Measurements from ENCODE around the gene PDZD7.
A peak's percentile ranks its signal among the peaks of the same experiment; 100 is the strongest.

The PDZD7 gene

DNA sequence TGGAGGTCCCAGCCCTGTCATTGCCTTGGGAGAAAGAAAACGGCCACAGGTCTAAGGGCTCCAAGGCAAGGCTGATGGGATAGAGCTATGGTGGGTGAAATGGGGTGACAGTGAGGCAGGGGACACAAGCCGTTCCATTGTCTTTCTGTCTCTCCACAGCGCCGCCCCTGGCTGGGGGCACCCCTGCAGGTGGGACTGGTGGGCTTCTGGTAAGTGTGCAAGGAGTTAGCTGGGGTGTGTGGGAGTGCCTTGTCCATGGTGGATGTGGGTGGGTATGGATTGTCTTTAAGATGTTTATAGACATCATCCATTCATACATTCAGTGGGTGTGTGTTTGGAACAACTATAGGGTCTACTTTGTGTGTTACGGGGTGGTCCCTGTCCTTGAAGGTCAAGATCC, 7.6 kb upstream of the PDZD7 start:
- Histone ChIP-seq H3K4me1 (ENCODE audit: control insufficient read depth, insufficient read depth, low read length) (peaks cover 3% of the 10 kb centered on the region; the same call in 1 of the 2 replicates), H3K9me3 (ENCODE audit: control insufficient read depth, insufficient read depth, low read depth, low read length) (no peaks in the 10 kb centered on the region), H3K4me3 (ENCODE audit: low read depth, low read length) (no peak overlapping the region), H3K36me3 (ENCODE audit: control insufficient read depth in 2 of 2, insufficient read depth in 1 of 2, low read length in 2 of 2) (peaks cover 0 to 19% of the 10 kb centered on the region in 2 experiments; a peak in 1 of 3 replicates), H3K27ac (ENCODE audit: extremely low read depth, low read depth, low read length) (no peak overlapping the region)
- TF ChIP-seq ZFHX2 (tag by site-specific recombination; conservative IDR thresholded peaks at IDR 0.05), result peak; percentile 59
- TF ChIP-seq ZNF140 (tag by site-specific recombination; IDR thresholded peaks at IDR 0.05), result no peak
- TF ChIP-seq, protein P1, sequence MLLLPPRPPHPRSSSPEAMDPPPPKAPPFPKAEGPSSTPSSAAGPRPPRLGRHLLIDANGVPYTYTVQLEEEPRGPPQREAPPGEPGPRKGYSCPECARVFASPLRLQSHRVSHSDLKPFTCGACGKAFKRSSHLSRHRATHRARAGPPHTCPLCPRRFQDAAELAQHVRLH (tag by site-specific recombination; IDR thresholded peaks at IDR 0.05), result no peak
- TF ChIP-seq, protein P2, sequence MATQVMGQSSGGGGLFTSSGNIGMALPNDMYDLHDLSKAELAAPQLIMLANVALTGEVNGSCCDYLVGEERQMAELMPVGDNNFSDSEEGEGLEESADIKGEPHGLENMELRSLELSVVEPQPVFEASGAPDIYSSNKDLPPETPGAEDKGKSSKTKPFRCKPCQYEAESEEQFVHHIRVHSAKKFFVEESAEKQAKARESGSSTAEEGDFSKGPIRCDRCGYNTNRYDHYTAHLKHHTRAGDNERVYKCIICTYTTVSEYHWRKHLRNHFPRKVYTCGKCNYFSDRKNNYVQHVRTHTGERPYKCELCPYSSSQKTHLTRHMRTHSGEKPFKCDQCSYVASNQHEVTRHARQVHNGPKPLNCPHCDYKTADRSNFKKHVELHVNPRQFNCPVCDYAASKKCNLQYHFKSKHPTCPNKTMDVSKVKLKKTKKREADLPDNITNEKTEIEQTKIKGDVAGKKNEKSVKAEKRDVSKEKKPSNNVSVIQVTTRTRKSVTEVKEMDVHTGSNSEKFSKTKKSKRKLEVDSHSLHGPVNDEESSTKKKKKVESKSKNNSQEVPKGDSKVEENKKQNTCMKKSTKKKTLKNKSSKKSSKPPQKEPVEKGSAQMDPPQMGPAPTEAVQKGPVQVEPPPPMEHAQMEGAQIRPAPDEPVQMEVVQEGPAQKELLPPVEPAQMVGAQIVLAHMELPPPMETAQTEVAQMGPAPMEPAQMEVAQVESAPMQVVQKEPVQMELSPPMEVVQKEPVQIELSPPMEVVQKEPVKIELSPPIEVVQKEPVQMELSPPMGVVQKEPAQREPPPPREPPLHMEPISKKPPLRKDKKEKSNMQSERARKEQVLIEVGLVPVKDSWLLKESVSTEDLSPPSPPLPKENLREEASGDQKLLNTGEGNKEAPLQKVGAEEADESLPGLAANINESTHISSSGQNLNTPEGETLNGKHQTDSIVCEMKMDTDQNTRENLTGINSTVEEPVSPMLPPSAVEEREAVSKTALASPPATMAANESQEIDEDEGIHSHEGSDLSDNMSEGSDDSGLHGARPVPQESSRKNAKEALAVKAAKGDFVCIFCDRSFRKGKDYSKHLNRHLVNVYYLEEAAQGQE (tag by site-specific recombination; IDR thresholded peaks at IDR 0.05), result 0 out of 2 replicates have a peak, but pooled peaks have one; percentile 34
- TF ChIP-seq EGR2 (tag by site-specific recombination; IDR thresholded peaks at IDR 0.05; ENCODE audit: low read depth), result peak; percentile 75
- CTCF ChIA-PET, result interaction anchor here (0.5 to 10.1 kb wide), 12 partner anchors 8 to 429 kb away, joined by 3 to 112 read pairs (median 10); partner anchors contain the start of genes KAZALD1, PDZD7 and SFXN3
- POLR2A ChIA-PET, result no interaction called here

DNA sequence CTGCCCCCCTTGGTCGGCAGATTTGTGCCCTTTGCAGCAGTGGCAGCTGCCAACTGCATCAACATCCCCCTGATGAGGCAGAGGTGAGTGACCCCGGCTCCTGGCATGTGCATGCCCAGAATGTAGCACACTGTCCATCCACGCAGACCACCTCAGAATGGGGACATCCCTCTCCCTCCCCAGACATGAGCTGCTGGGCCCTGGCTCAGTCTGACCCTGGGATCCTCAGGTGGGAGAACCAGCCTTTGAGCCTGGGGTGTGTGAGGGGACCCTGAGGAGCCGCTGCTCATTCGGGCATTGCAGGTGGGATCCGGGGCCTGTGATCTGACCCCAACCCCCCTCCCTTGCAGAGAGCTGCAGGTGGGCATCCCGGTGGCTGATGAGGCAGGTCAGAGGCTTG, 5.8 kb upstream of the PDZD7 start:
- Histone ChIP-seq H3K27ac (ENCODE audit: extremely low read depth, low read depth, low read length) (no peak overlapping the region), H3K4me1 (ENCODE audit: control insufficient read depth, insufficient read depth, low read length) (peaks cover 15% of the 10 kb centered on the region), H3K9me3 (ENCODE audit: control insufficient read depth, insufficient read depth, low read depth, low read length) (no peaks in the 10 kb centered on the region), H3K36me3 (ENCODE audit: control insufficient read depth in 2 of 2, insufficient read depth in 1 of 2, low read length in 2 of 2) (peaks cover 0 to 19% of the 10 kb centered on the region in 2 experiments; a peak in 1 of 3 replicates), H3K4me3 (ENCODE audit: low read depth, low read length) (no peak overlapping the region)
- TF ChIP-seq GLIS2 (tag by site-specific recombination; IDR thresholded peaks at IDR 0.05), result 0 out of 2 replicates have a peak, but pooled peaks have one; percentile 3
- TF ChIP-seq ZBTB8A (tag by site-specific recombination; IDR thresholded peaks at IDR 0.05), result no peak
- no peak for TF ChIP-seq ZNF366 (tag by site-specific recombination; conservative IDR thresholded peaks at IDR 0.05)
- POLR2A ChIA-PET, result no interaction called here
- CTCF ChIA-PET, result interaction anchor here (2.5 kb wide), 1 partner anchor 18 kb away, joined by 17 read pairs; no protein-coding TSS in a partner anchor

DNA sequence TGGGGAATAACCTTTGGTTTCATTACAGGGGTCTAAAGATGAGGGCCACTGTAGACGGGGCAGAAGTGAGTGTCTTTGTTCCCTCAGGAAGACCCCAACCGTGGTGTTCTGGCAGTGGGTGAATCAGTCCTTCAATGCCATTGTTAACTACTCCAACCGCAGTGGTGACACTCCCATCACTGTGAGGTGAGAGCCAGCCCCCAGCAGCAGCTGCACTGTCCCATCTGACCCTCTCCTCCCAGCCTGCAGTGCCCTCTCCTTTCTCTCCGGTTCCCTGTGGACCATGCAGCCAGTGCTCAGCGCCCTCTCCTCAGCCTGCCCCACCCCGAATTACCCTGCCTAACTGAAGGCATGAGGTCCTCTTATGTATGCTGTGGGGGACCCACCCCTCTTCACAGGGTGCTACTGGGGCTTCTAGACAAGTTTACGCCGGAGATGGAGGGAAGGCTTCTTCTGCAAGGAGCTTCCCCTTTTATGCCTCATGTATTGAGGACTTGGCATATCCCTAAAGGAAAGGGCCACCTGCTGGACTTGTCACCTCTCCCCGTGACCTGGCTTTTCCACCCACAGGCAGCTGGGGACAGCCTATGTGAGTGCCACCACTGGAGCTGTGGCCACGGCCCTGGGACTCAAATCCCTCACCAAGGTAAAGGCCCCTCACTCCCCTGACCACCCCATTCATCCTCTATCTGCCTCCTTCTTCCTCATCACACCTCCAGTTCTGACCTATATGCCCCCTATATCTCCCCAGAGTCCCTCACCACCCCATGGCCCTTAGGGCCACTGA, 5.2 kb upstream of the PDZD7 start:
- Histone ChIP-seq H3K4me1 (ENCODE audit: control insufficient read depth, insufficient read depth, low read length) (peaks cover 18% of the 10 kb centered on the region), H3K4me3 (ENCODE audit: low read depth, low read length) (no peak overlapping the region), H3K9me3 (ENCODE audit: control insufficient read depth, insufficient read depth, low read depth, low read length) (no peaks in the 10 kb centered on the region), H3K36me3 (ENCODE audit: control insufficient read depth in 2 of 2, insufficient read depth in 1 of 2, low read length in 2 of 2) (peaks cover 0 to 19% of the 10 kb centered on the region in 2 experiments; a peak in 1 of 3 replicates), H3K27ac (ENCODE audit: extremely low read depth, low read depth, low read length) (no peak overlapping the region)
- CTCF ChIA-PET, result interaction anchor here (1.7 to 2.7 kb wide), 3 partner anchors 18 to 60 kb away, joined by 9 to 17 read pairs (median 12); no protein-coding TSS in a partner anchor
- TF ChIP-seq ZNF610 (tag by site-specific recombination; IDR thresholded peaks at IDR 0.05; ENCODE audit: borderline replicate concordance) (no peak), ZFP41 (tag by site-specific recombination; IDR thresholded peaks at IDR 0.05; ENCODE audit: borderline replicate concordance) (no peak)
- TF ChIP-seq, protein P3, sequence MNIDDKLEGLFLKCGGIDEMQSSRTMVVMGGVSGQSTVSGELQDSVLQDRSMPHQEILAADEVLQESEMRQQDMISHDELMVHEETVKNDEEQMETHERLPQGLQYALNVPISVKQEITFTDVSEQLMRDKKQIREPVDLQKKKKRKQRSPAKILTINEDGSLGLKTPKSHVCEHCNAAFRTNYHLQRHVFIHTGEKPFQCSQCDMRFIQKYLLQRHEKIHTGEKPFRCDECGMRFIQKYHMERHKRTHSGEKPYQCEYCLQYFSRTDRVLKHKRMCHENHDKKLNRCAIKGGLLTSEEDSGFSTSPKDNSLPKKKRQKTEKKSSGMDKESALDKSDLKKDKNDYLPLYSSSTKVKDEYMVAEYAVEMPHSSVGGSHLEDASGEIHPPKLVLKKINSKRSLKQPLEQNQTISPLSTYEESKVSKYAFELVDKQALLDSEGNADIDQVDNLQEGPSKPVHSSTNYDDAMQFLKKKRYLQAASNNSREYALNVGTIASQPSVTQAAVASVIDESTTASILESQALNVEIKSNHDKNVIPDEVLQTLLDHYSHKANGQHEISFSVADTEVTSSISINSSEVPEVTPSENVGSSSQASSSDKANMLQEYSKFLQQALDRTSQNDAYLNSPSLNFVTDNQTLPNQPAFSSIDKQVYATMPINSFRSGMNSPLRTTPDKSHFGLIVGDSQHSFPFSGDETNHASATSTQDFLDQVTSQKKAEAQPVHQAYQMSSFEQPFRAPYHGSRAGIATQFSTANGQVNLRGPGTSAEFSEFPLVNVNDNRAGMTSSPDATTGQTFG (tag by site-specific recombination; IDR thresholded peaks at IDR 0.05; ENCODE audit: borderline replicate concordance), result no peak
- POLR2A ChIA-PET, result no interaction called here
